Nephron (organoid): ENCODE data around the gene TMEM87B.
"Not testable (repeated sequence)": the region's sequence is repeated elsewhere in the genome, so short reads cannot be mapped to it uniquely, and the experiment has no call there.

Experiments used
- H3K27ac Mint-ChIP-seq, 3 experiments: 2 replicates each; pipeline ENCODE4 v1.8.0; 2020; ENCODE audit warnings: mixed read lengths in 3 of 3, mild to moderate bottlenecking in 2 of 3, moderate library complexity in 1 of 3
- H3K27me3 Mint-ChIP-seq: 2 replicates; pipeline ENCODE4 v1.8.0; 2021; ENCODE audit warnings: low read depth, mild to moderate bottlenecking, moderate library complexity, mixed read lengths
- H3K36me3 Mint-ChIP-seq: 2 replicates; pipeline ENCODE4 v1.8.0; 2020; ENCODE audit warnings: low read depth, mixed read lengths
- H3K4me1 Mint-ChIP-seq: 2 replicates; pipeline ENCODE4 v1.8.0; 2020; ENCODE audit warnings: mixed read lengths
- H3K4me3 Mint-ChIP-seq, 3 experiments: 2 replicates each; pipeline ENCODE4 v1.8.0; 2020; ENCODE audit warnings: mild to moderate bottlenecking in 3 of 3, mixed read lengths in 3 of 3, moderate library complexity in 2 of 3
- H3K9me3 Mint-ChIP-seq: 2 replicates; pipeline ENCODE4 v1.8.0; 2020; ENCODE audit warnings: mixed read lengths
- CTCF ChIP-seq, 3 experiments: fragments of 200-600 bp; sonication (generic); IDR thresholded peaks; one replicate each; pipeline ENCODE4 v1.5.0; 2021; ENCODE audit warnings: antibody characterized with exemption in 3 of 3; ENCODE audit not compliant: unreplicated experiment in 3 of 3

The TMEM87B gene

GRCh38 chr2:112034924-112035323, 20.1 kb upstream of the TMEM87B start:
- Mint-ChIP-seq H3K27ac (no peak overlapping the region), H3K36me3 (peaks cover 11% of the 10 kb centered on the region), H3K4me1 (peaks cover 18% of the 10 kb centered on the region), H3K27me3 (no peaks in the 10 kb centered on the region), H3K9me3 (peaks cover 13% of the 10 kb centered on the region), H3K4me3 (no peak overlapping the region)
- TF ChIP-seq CTCF (IDR thresholded peaks at IDR 0.05; ENCODE audit: unreplicated experiment in 3 of 3) = no peak

GRCh38 chr2:112035786-112036185, 19.3 kb upstream of the TMEM87B start:
- no peak overlapping the region for H3K4me3 Mint-ChIP-seq
- peaks cover 13% of the 10 kb centered on the region for H3K9me3 Mint-ChIP-seq

GRCh38 chr2:112039556-112039955, 15.5 kb upstream of the TMEM87B start:
- not testable (repeated sequence) for H3K27ac Mint-ChIP-seq, H3K27me3 Mint-ChIP-seq, H3K4me1 Mint-ChIP-seq, H3K4me3 Mint-ChIP-seq, H3K36me3 Mint-ChIP-seq
- H3K9me3 Mint-ChIP-seq = peaks cover 22% of the 10 kb centered on the region

More at GRCh38 chr2:112035786-112036185, 19.3 kb upstream of the TMEM87B start:
- TF ChIP-seq CTCF (IDR thresholded peaks at IDR 0.05; ENCODE audit: unreplicated experiment in 3 of 3) = no peak
- H3K36me3 Mint-ChIP-seq = peaks cover 3% of the 10 kb centered on the region
- H3K4me1 Mint-ChIP-seq = peaks cover 18% of the 10 kb centered on the region
- no peaks in the 10 kb centered on the region for H3K27me3 Mint-ChIP-seq
- H3K27ac Mint-ChIP-seq = no peak overlapping the region

GRCh38 chr2:112040066-112040465, 15.0 kb upstream of the TMEM87B start:
- H3K4me1 Mint-ChIP-seq, H3K4me3 Mint-ChIP-seq, H3K27ac Mint-ChIP-seq, H3K27me3 Mint-ChIP-seq, H3K36me3 Mint-ChIP-seq: not testable (repeated sequence)
- peaks cover 23% of the 10 kb centered on the region for H3K9me3 Mint-ChIP-seq

GRCh38 chr2:112041460-112041859, 13.6 kb upstream of the TMEM87B start:
- Mint-ChIP-seq H3K9me3 (peaks cover 34% of the 10 kb centered on the region), H3K36me3 (peaks cover 17% of the 10 kb centered on the region)
- H3K4me3 Mint-ChIP-seq, H3K27ac Mint-ChIP-seq, H3K4me1 Mint-ChIP-seq, H3K27me3 Mint-ChIP-seq: not testable (repeated sequence)

- Mint-ChIP-seq H3K9me3 (peaks cover 28% of the 10 kb centered on the region), H3K27me3 (no peaks in the 10 kb centered on the region), H3K36me3 (peaks cover 15% of the 10 kb centered on the region), H3K4me1 (no peaks in the 10 kb centered on the region), H3K27ac (no peak overlapping the region), H3K4me3 (no peak overlapping the region)
- no peak for TF ChIP-seq CTCF (IDR thresholded peaks at IDR 0.05; ENCODE audit: unreplicated experiment in 3 of 3)
Measured at GRCh38 chr2:112045446-112046014, 9.5 kb upstream of the TMEM87B start.

- H3K27ac Mint-ChIP-seq = no peak overlapping the region
- H3K4me3 Mint-ChIP-seq = no peak overlapping the region
- peaks cover 28% of the 10 kb centered on the region for H3K9me3 Mint-ChIP-seq
- peaks cover 15% of the 10 kb centered on the region for H3K36me3 Mint-ChIP-seq
- no peaks in the 10 kb centered on the region for H3K27me3 Mint-ChIP-seq
- no peaks in the 10 kb centered on the region for H3K4me1 Mint-ChIP-seq
- no peak for TF ChIP-seq CTCF (IDR thresholded peaks at IDR 0.05; ENCODE audit: unreplicated experiment in 3 of 3)
Measured at GRCh38 chr2:112046231-112046630, 8.8 kb upstream of the TMEM87B start.
